Activated T-helper 2 cell treated with anti-CD3 and anti-CD28 coated beads, Interferon-gamma antibody, Interleukin-2, Interleukin-4, amounts not matched to agents 10 μg/mL and 5 μg/mL and 100 μg/mL, durations not matched to agents 14 hours and 24 hours and 36 hours (primary cell): ENCODE results near the gene CLCN4. TPM values are rescaled to one million over a fixed set of nuclear protein-coding genes. Genes with fewer than 3 reads are reported as not detected.

Source experiments
- DNase-seq: peaks from one replicate; pipeline ENCODE4 v3.0.0; 2021; ENCODE audit warnings: low spot score
- H3K27ac Mint-ChIP-seq: one replicate; pipeline ENCODE4 v1.8.0; 2021; ENCODE audit warnings: mixed read lengths
- H3K27me3 Mint-ChIP-seq: one replicate; pipeline ENCODE4 v1.8.0; 2021; ENCODE audit warnings: low read depth, mixed read lengths
- H3K36me3 Mint-ChIP-seq: one replicate; pipeline ENCODE4 v1.8.0; 2021; ENCODE audit warnings: low read depth, mixed read lengths
- H3K4me1 Mint-ChIP-seq: one replicate; pipeline ENCODE4 v1.8.0; 2021; ENCODE audit warnings: low read depth, mixed read lengths
- H3K4me3 Mint-ChIP-seq: one replicate; pipeline ENCODE4 v1.8.0; 2021; ENCODE audit warnings: low read depth, mild to moderate bottlenecking, moderate library complexity, mixed read lengths
- H3K9me3 Mint-ChIP-seq: one replicate; pipeline ENCODE4 v1.8.0; 2021; ENCODE audit warnings: mixed read lengths
- intact Hi-C: fragments of 100-400 bp; cut with micrococcal nuclease; formaldehyde crosslinking; loops from one replicate; pipeline ENCODE4 v1.15.1; 2023
- total RNA-seq: library from RNA; stranded (reverse); gene quantifications from 2 replicates; pipeline ENCODE4 v1.2.3, GENCODE V29; 2022

The CLCN4 gene
- total RNA-seq, 1 donor from 2014 or later, result 0.16 TPM

- Mint-ChIP-seq H3K36me3 (no peaks in the 10 kb centered on the region), H3K4me3 (no peak overlapping the region), H3K4me1 (no peaks in the 10 kb centered on the region), H3K9me3 (no peaks in the 10 kb centered on the region), H3K27ac (no peak overlapping the region), H3K27me3 (peaks cover 2% of the 10 kb centered on the region)
- no peak for DNase-seq
- intact Hi-C loops, result no loop called here
Measured at GRCh38 chrX:10193587-10193986, 36.8 kb downstream of the CLCN4 start.

GRCh38 chrX:10195425-10195824 lies 38.6 kb downstream of the CLCN4 start:
- DNase-seq, result no peak
- intact Hi-C loops, result no loop called here
- H3K36me3 Mint-ChIP-seq, result no peaks in the 10 kb centered on the region
- H3K4me1 Mint-ChIP-seq, result peaks cover 1% of the 10 kb centered on the region
- H3K9me3 Mint-ChIP-seq, result no peaks in the 10 kb centered on the region
- H3K4me3 Mint-ChIP-seq, result no peak overlapping the region
- H3K27ac Mint-ChIP-seq, result no peak overlapping the region
- peaks cover 4% of the 10 kb centered on the region for H3K27me3 Mint-ChIP-seq

- H3K36me3 Mint-ChIP-seq, result no peaks in the 10 kb centered on the region
- intact Hi-C loops, result no loop called here
- no peak overlapping the region for H3K27ac Mint-ChIP-seq
Measured at GRCh38 chrX:10195947-10196346, 39.2 kb downstream of the CLCN4 start.

GRCh38 chrX:10197279-10198210 lies 40.8 kb downstream of the CLCN4 start:
- no peaks in the 10 kb centered on the region for H3K9me3 Mint-ChIP-seq
- H3K4me3 Mint-ChIP-seq, result no peak overlapping the region
- H3K27ac Mint-ChIP-seq, result no peak overlapping the region
- H3K36me3 Mint-ChIP-seq, result no peaks in the 10 kb centered on the region
- H3K27me3 Mint-ChIP-seq, result peaks cover 5% of the 10 kb centered on the region
- intact Hi-C loops, result no loop called here
- no peak for DNase-seq
- peaks cover 1% of the 10 kb centered on the region for H3K4me1 Mint-ChIP-seq

More at GRCh38 chrX:10195947-10196346, 39.2 kb downstream of the CLCN4 start:
- Mint-ChIP-seq H3K9me3 (no peaks in the 10 kb centered on the region), H3K4me3 (no peak overlapping the region), H3K4me1 (peaks cover 1% of the 10 kb centered on the region), H3K27me3 (peaks cover 6% of the 10 kb centered on the region)
- no peak for DNase-seq

GRCh38 chrX:10198254-10198653 lies 41.5 kb downstream of the CLCN4 start:
- no peak for DNase-seq
- Mint-ChIP-seq H3K27ac (no peak overlapping the region), H3K4me1 (peaks cover 1% of the 10 kb centered on the region), H3K9me3 (no peaks in the 10 kb centered on the region), H3K4me3 (no peak overlapping the region), H3K36me3 (no peaks in the 10 kb centered on the region), H3K27me3 (peaks cover 5% of the 10 kb centered on the region)
- intact Hi-C loops, result no loop called here

GRCh38 chrX:10199212-10199611 lies 42.4 kb downstream of the CLCN4 start:
- Mint-ChIP-seq H3K4me3 (no peak overlapping the region), H3K4me1 (peaks cover 1% of the 10 kb centered on the region), H3K27me3 (peaks cover 5% of the 10 kb centered on the region), H3K9me3 (no peaks in the 10 kb centered on the region), H3K27ac (no peak overlapping the region), H3K36me3 (no peaks in the 10 kb centered on the region)
- intact Hi-C loops, result no loop called here
- DNase-seq, result no peak

- no peak overlapping the region for H3K4me3 Mint-ChIP-seq
- DNase-seq, result no peak
- peaks cover 5% of the 10 kb centered on the region for H3K27me3 Mint-ChIP-seq
- no peak overlapping the region for H3K27ac Mint-ChIP-seq
- H3K4me1 Mint-ChIP-seq, result peaks cover 1% of the 10 kb centered on the region
- H3K9me3 Mint-ChIP-seq, result no peaks in the 10 kb centered on the region
- intact Hi-C loops, result no loop called here
- H3K36me3 Mint-ChIP-seq, result no peaks in the 10 kb centered on the region
Measured at GRCh38 chrX:10203617-10204016, 46.8 kb downstream of the CLCN4 start.

GRCh38 chrX:10206317-10206716 lies 49.5 kb downstream of the CLCN4 start:
- Mint-ChIP-seq H3K36me3 (no peaks in the 10 kb centered on the region), H3K9me3 (no peaks in the 10 kb centered on the region), H3K27ac (no peak overlapping the region), H3K4me3 (no peak overlapping the region), H3K27me3 (no peaks in the 10 kb centered on the region), H3K4me1 (no peaks in the 10 kb centered on the region)
- intact Hi-C loops, result no loop called here
- DNase-seq, result no peak

GRCh38 chrX:10208281-10208856 lies 51.6 kb downstream of the CLCN4 start:
- no peak for DNase-seq
- Mint-ChIP-seq H3K4me1 (no peaks in the 10 kb centered on the region), H3K36me3 (no peaks in the 10 kb centered on the region), H3K4me3 (no peak overlapping the region), H3K27ac (no peak overlapping the region), H3K9me3 (no peaks in the 10 kb centered on the region), H3K27me3 (no peaks in the 10 kb centered on the region)
- intact Hi-C loops, result no loop called here

GRCh38 chrX:10208953-10209352 lies 52.2 kb downstream of the CLCN4 start:
- Mint-ChIP-seq H3K9me3 (no peaks in the 10 kb centered on the region), H3K27me3 (no peaks in the 10 kb centered on the region), H3K4me1 (no peaks in the 10 kb centered on the region), H3K36me3 (no peaks in the 10 kb centered on the region), H3K27ac (no peak overlapping the region), H3K4me3 (no peak overlapping the region)
- no peak for DNase-seq
- intact Hi-C loops, result no loop called here

GRCh38 chrX:10212395-10212794 lies 55.6 kb downstream of the CLCN4 start:
- no peak for DNase-seq
- Mint-ChIP-seq H3K27ac (no peak overlapping the region), H3K4me1 (no peaks in the 10 kb centered on the region), H3K4me3 (no peak overlapping the region), H3K27me3 (no peaks in the 10 kb centered on the region), H3K9me3 (no peaks in the 10 kb centered on the region), H3K36me3 (no peaks in the 10 kb centered on the region)
- intact Hi-C loops, result no loop called here

GRCh38 chrX:10213716-10214115 lies 56.9 kb downstream of the CLCN4 start:
- Mint-ChIP-seq H3K4me1 (no peaks in the 10 kb centered on the region), H3K27ac (no peak overlapping the region), H3K36me3 (no peaks in the 10 kb centered on the region), H3K9me3 (no peaks in the 10 kb centered on the region), H3K4me3 (no peak overlapping the region), H3K27me3 (no peaks in the 10 kb centered on the region)
- intact Hi-C loops, result no loop called here
- no peak for DNase-seq

GRCh38 chrX:10216208-10216607 lies 59.4 kb downstream of the CLCN4 start:
- H3K4me3 Mint-ChIP-seq, result no peak overlapping the region
- H3K9me3 Mint-ChIP-seq, result no peaks in the 10 kb centered on the region
- H3K27me3 Mint-ChIP-seq, result no peaks in the 10 kb centered on the region
- no peak for DNase-seq
- intact Hi-C loops, result no loop called here
- H3K36me3 Mint-ChIP-seq, result no peaks in the 10 kb centered on the region
- H3K4me1 Mint-ChIP-seq, result no peaks in the 10 kb centered on the region
- no peak overlapping the region for H3K27ac Mint-ChIP-seq
